ENCODE results near the gene NR6A1. TPM values are rescaled to one million over a fixed set of nuclear protein-coding genes. Genes with fewer than 3 reads are reported as not detected.

Gene NR6A1
- total RNA-seq, 1 experiment from 2014 or later: 99.3 TPM

DNA sequence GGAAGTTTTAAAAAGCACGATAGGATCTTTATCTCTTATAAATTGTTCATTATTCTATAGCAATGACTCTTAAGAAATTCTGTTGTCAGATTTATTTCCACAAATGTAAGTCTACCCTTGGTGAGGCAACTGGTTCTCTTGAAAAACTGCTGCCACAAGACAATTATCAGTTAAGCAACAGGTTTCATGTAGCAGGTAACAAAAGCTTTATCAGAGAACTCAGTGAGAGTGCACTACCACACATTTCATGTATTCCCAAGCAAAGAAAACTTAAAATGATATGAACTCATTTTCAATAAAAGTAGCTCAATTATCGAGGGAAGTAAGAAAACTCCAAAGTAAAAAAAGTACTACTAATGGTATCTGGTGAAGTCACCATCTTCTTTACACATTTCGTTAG lies 9.4 kb downstream of the NR6A1 start:
- H3T11ph ChIP-seq (ENCODE audit: low read length): no peak overlapping the region
- H3K23ac ChIP-seq (ENCODE audit: insufficient read length, low read depth, low read length): no peak overlapping the region
- H2BK12ac ChIP-seq (ENCODE audit: insufficient read length, low read depth, low read length): no peak overlapping the region
- H3K9me3 Mint-ChIP-seq: no peaks in the 10 kb centered on the region
- H3K27me3 Mint-ChIP-seq (ENCODE audit: low read depth): no peaks in the 10 kb centered on the region
- H3K4me2 ChIP-seq (ENCODE audit: insufficient read depth, insufficient read length, low read length): peak overlapping the region; percentile 47
- H2AFZ ChIP-seq (ENCODE audit: low read length): no peak overlapping the region
- peaks cover 91 to 96% of the 10 kb centered on the region in 2 experiments for H3K4me1 Mint-ChIP-seq
- H4K8ac ChIP-seq (replicated peaks; ENCODE audit: insufficient read length, low read depth, low read length): no peak overlapping the region
- no peak overlapping the region for H3K18ac ChIP-seq (ENCODE audit: insufficient read length, low read depth, low read length)
- no peak overlapping the region for H2BK120ac ChIP-seq (ENCODE audit: low read depth, low read length, poor library complexity, severe bottlenecking)
- no peak overlapping the region for H2BK20ac ChIP-seq (ENCODE audit: low read depth, low read length, poor library complexity, severe bottlenecking)
- no CpG with 5 or more reads among the region's 3 CpGs for WGBS (ENCODE audit: extremely low coverage, insufficient read length, low lambda C conversion rate)
- no peaks in the 10 kb centered on the region for H3K36me3 Mint-ChIP-seq (ENCODE audit: insufficient read depth in 1 of 3, low read depth in 3 of 3)
- H3K4me3 Mint-ChIP-seq: peak overlapping the region; percentile 9 to 68; a peak in 4 of 5 replicates
- H3K27ac Mint-ChIP-seq: peak overlapping the region; percentile 84 to 98 (median 85); a peak in 6 of 7 replicates
- no peak overlapping the region for H3K56ac ChIP-seq (ENCODE audit: insufficient read length, low read depth, low read length)
- peaks cover 3% of the 10 kb centered on the region for H3K23me2 ChIP-seq (ENCODE audit: insufficient read length, low read depth, low read length, poor library complexity, severe bottlenecking)
- H3K27ac ChIP-seq (ENCODE audit: insufficient read length, low read depth, low read length): peak overlapping the region; percentile 56
- no peak overlapping the region for H2BK15ac ChIP-seq (ENCODE audit: low read depth, low read length)
- TF ChIP-seq, protein P1, sequence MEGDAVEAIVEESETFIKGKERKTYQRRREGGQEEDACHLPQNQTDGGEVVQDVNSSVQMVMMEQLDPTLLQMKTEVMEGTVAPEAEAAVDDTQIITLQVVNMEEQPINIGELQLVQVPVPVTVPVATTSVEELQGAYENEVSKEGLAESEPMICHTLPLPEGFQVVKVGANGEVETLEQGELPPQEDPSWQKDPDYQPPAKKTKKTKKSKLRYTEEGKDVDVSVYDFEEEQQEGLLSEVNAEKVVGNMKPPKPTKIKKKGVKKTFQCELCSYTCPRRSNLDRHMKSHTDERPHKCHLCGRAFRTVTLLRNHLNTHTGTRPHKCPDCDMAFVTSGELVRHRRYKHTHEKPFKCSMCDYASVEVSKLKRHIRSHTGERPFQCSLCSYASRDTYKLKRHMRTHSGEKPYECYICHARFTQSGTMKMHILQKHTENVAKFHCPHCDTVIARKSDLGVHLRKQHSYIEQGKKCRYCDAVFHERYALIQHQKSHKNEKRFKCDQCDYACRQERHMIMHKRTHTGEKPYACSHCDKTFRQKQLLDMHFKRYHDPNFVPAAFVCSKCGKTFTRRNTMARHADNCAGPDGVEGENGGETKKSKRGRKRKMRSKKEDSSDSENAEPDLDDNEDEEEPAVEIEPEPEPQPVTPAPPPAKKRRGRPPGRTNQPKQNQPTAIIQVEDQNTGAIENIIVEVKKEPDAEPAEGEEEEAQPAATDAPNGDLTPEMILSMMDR (conservative IDR thresholded peaks at IDR 0.05): no peak
- H4K91ac ChIP-seq (ENCODE audit: insufficient read length, low read depth, low read length): no peak overlapping the region
- H3K27me3 ChIP-seq (ENCODE audit: insufficient read depth, low read length): no peaks in the 10 kb centered on the region
- peaks cover 9% of the 10 kb centered on the region for H3K4me1 ChIP-seq (ENCODE audit: insufficient read depth, low read length)
- H2BK5ac ChIP-seq (ENCODE audit: insufficient read length, low read length): no peak overlapping the region
- no peak overlapping the region for H2AK5ac ChIP-seq (ENCODE audit: insufficient read length, low read length)
- no peaks in the 10 kb centered on the region for H3K79me1 ChIP-seq (ENCODE audit: insufficient read depth, low read depth, low read length, poor library complexity, severe bottlenecking)
- H4K20me1 ChIP-seq (ENCODE audit: control insufficient read depth, insufficient read depth, insufficient read length): no peaks in the 10 kb centered on the region
- H3K9ac ChIP-seq (ENCODE audit: extremely low read depth, insufficient read length, low read length): no peak overlapping the region
- DNase-seq: no peak
- no peak overlapping the region for H3K14ac ChIP-seq (ENCODE audit: insufficient read depth, low read length)
- H3K79me2 ChIP-seq (ENCODE audit: insufficient read depth, low read length): peaks cover 12% of the 10 kb centered on the region; the same call in 1 of the 2 replicates
- no peaks in the 10 kb centered on the region for H3K9me3 ChIP-seq (ENCODE audit: control insufficient read depth, low read depth, low read length)
- H4K5ac ChIP-seq (ENCODE audit: insufficient read length, low read depth, low read length): no peak overlapping the region
- H3K4ac ChIP-seq (ENCODE audit: low read depth, low read length): no peak overlapping the region

All from H9 (cell line).